Adrenal gland (tissue), 5 donors: ENCODE results near the gene ZNF644.

ENCODE experiments used
- CTCF ChIP-seq, 6 experiments: fragments of 450-650 bp in 4 of 6; fragments of 200-600 bp in 2 of 6; sonication (generic) in 1 of 6; IDR thresholded peaks; 1 replicate in 5 of 6; 2 replicates in 1 of 6; pipeline versions ENCODE4 v1.5.1 to v1.8.0; 2016 to 2021; ENCODE audit warnings: antibody characterized with exemption in 6 of 6, mild to moderate bottlenecking in 2 of 6, moderate library complexity in 1 of 6
- POLR2A ChIP-seq, 2 donors: fragments of 450-650 bp; IDR thresholded peaks; one replicate each; pipeline ENCODE4 v1.6.1; 2017; ENCODE audit warnings: antibody characterized with exemption in 2 of 2, mild to moderate bottlenecking in 2 of 2, moderate library complexity in 1 of 2
- donor health status: DM: no; HTN: no; CAD: no.

DNA sequence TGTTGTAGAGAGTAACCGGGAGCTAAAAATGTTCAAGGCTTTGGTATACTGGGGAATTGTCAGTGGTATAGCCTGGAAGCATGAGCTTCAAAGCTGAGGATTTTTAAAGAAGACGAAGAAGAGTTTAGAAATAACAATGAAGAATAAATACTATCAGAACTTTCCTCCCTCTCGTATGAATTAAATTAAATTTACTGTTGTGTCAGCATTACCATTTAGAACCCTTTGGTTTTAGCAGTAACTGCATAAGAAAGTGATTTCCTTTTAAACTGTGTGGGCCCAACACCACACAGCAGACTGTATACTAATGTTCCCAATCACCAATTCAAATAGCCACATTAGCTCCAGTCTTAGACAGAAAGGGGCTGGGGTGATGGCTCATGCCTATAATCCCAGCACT is 122.6 kb downstream of the ZNF644 start:
- TF ChIP-seq CTCF (IDR thresholded peaks at IDR 0.05), result no peak
- TF ChIP-seq POLR2A (IDR thresholded peaks at IDR 0.05), result no peak
